ENCODE results near the gene OR5M8.

Gene OR5M8

GRCh38 chr11:56491270-56491669, at the start of gene OR5M8:
TSS of gene OR5M8 (minus strand) at chr11:56491370. CDS start at chr11:56491370, 0 bp downstream.
- DNase-seq = no peak

GRCh38 chr11:56533054-56533740, 42.0 kb upstream of the OR5M8 start:
- DNase-seq = no peak

- no peak for DNase-seq
Observed at GRCh38 chr11:56531856-56532255, 40.7 kb upstream of the OR5M8 start.

GRCh38 chr11:56522008-56522407, 30.8 kb upstream of the OR5M8 start:
- DNase-seq = no peak

GRCh38 chr11:56513280-56513679, 22.1 kb upstream of the OR5M8 start:
- DNase-seq = no peak

- DNase-seq = no peak
Observed at GRCh38 chr11:56509439-56509838, 18.3 kb upstream of the OR5M8 start.

- DNase-seq = no peak
Observed at GRCh38 chr11:56497010-56497409, 5.8 kb upstream of the OR5M8 start.

GRCh38 chr11:56495117-56495516, 3.9 kb upstream of the OR5M8 start:
- no peak for DNase-seq

- no peak for DNase-seq
Observed at GRCh38 chr11:56486801-56487200, 4.4 kb downstream of the OR5M8 start.

- no peak for DNase-seq
Observed at GRCh38 chr11:56474729-56475235, 16.4 kb downstream of the OR5M8 start.

- DNase-seq = no peak
Observed at GRCh38 chr11:56473252-56473651, 17.9 kb downstream of the OR5M8 start, which contains the start of gene OR5M3. TSS of gene OR5M3 (minus strand) at chr11:56473352. CDS start at chr11:56470497, 2,855 bp downstream.

- DNase-seq = no peak
Observed at GRCh38 chr11:56457076-56457475, 34.1 kb downstream of the OR5M8 start.

- no peak for DNase-seq
Observed at GRCh38 chr11:56453521-56453920, 37.6 kb downstream of the OR5M8 start.
